ENCODE measurements around the gene LGALSL.

LGALSL gene

DNA sequence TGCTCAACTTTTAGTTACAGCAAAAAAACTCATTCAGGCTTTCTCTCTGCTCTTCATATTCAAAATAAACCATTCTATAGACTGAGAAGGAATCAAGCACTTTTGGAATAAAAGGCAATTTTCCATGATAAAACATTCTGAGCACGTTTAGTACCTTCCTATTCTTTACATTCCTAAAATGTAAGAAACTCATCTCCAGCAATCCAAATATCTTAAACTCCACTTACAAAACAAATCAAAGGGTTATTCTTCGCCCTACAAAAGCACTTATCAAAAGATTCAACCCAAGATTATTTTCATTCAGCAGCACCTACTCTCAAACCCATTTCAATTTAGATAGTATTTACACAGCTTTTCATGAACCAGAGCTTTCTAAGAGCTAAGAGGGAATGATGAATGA is 2.9 kb upstream of the LGALSL start:
- TF ChIP-seq, protein P1, sequence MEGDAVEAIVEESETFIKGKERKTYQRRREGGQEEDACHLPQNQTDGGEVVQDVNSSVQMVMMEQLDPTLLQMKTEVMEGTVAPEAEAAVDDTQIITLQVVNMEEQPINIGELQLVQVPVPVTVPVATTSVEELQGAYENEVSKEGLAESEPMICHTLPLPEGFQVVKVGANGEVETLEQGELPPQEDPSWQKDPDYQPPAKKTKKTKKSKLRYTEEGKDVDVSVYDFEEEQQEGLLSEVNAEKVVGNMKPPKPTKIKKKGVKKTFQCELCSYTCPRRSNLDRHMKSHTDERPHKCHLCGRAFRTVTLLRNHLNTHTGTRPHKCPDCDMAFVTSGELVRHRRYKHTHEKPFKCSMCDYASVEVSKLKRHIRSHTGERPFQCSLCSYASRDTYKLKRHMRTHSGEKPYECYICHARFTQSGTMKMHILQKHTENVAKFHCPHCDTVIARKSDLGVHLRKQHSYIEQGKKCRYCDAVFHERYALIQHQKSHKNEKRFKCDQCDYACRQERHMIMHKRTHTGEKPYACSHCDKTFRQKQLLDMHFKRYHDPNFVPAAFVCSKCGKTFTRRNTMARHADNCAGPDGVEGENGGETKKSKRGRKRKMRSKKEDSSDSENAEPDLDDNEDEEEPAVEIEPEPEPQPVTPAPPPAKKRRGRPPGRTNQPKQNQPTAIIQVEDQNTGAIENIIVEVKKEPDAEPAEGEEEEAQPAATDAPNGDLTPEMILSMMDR (IDR thresholded peaks at IDR 0.05; ENCODE audit: control extremely low read depth, extremely low read depth, low read depth, missing control alignments) = no peak
- POLR2A ChIA-PET = no interaction called here
- DNase-seq (ENCODE audit: extremely low spot score) = no peak
- CTCF ChIA-PET = interaction anchor here (1.4 to 3.1 kb wide), 4 partner anchors 10 to 120 kb away, joined by 4 to 16 read pairs (median 5); no protein-coding TSS in a partner anchor

DNA sequence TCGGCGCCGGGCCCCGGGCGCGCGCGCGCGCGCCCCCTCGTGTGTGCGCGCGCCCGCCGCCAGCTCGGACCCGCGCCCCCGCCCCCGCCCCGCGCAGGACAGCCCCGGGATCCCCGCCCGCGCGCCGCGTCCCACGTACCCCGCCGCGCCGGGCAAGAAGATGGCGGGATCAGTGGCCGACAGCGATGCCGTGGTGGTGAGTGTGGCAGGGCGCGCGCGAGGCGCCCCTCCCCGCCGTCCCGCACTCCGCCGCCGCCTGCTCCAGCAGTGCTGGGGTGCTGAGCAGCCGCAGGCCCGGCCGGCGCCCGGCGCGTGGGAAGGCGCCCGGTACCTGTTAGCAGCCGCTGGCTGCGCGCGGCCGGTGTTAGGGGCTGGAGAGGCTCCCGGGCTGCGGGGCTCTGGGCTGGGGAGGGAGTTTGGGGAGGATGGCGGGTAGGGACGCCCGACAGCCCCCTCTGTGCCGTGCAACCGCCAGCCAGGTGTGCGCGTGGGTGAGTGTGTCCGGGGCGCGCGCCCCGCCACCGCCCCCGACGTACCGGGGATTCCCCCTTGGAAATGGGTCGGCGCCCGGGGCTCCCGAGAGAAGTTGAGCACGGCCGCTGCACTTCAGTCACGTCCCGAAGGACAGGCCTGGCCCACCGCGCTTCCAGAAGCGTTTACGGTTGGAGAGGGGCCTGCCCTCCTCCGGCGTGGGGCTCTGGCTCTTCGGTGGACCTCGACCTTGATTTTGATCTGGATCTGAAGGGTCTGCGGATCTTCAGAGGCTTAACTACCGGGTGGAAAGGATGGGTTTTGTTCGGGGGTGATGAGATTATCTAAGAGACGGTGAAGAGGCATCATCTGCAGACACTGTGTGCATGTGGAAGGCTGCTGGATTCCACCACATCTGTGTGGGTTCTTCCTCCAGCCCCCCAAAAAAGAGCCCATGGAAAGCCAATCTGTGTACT is 697 bp downstream of the LGALSL start:
- TF ChIP-seq, protein P1 (IDR thresholded peaks at IDR 0.05; ENCODE audit: control extremely low read depth, extremely low read depth, low read depth, missing control alignments) = no peak
- DNase-seq (ENCODE audit: extremely low spot score) = peak; percentile 82
- POLR2A ChIA-PET = interaction anchor here (0.7 kb wide), 1 partner anchor 127 kb away, joined by 3 read pairs; no protein-coding TSS in a partner anchor
- CTCF ChIA-PET = no interaction called here

DNA sequence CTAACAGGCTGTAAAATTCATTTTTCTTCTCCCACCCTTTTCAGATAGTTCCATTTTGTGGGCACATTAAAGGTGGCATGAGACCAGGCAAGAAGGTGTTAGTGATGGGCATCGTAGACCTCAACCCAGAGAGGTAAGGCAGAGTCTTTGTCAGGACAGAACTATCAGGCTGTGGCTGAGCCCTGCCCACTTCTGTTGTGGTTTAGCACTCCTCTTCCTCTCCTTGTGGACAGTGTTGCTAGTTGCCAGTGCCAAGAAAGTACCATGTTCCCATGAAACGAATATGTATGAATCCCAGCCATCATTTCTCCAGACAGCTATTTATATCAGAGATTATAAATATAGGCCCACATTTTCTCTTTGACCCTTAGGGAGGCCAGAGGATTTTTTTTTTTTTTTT is 1.6 kb downstream of the LGALSL start:
- DNase-seq (ENCODE audit: extremely low spot score) = no peak
- POLR2A ChIA-PET = interaction anchor here (0.7 kb wide), 1 partner anchor 338 kb away, joined by 4 read pairs; no protein-coding TSS in a partner anchor
- TF ChIP-seq, protein P1 (IDR thresholded peaks at IDR 0.05; ENCODE audit: control extremely low read depth, extremely low read depth, low read depth, missing control alignments) = no peak
- CTCF ChIA-PET = interaction anchor here (1.0 to 4.1 kb wide), 3 partner anchors 27 to 32 kb away, joined by 3 to 21 read pairs (median 3); no protein-coding TSS in a partner anchor

DNA sequence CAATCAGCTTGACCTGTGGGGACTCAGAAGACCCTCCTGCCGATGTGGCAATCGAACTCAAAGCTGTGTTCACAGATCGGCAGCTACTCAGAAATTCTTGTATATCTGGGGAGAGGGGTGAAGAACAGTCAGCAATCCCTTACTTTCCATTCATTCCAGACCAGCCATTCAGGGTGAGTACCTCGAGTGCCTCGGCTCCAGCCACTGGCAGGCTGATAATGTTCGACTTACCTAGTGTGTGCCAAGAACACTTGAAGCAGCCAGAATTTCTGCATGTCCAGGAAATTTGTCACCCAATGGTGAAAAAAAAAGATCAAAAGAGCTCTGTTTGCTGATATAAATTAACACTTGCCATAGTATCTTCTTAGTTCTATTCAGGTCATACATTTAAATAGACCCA is 2.3 kb downstream of the LGALSL start:
- ChIA-PET POLR2A (no interaction called here), CTCF (interaction anchor here (0.9 to 4.3 kb wide), 7 partner anchors 9 to 66 kb away, joined by 3 to 21 read pairs (median 3); no protein-coding TSS in a partner anchor)
- TF ChIP-seq, protein P1 (IDR thresholded peaks at IDR 0.05; ENCODE audit: control extremely low read depth, extremely low read depth, low read depth, missing control alignments) = no peak
- no peak for DNase-seq (ENCODE audit: extremely low spot score)

DNA sequence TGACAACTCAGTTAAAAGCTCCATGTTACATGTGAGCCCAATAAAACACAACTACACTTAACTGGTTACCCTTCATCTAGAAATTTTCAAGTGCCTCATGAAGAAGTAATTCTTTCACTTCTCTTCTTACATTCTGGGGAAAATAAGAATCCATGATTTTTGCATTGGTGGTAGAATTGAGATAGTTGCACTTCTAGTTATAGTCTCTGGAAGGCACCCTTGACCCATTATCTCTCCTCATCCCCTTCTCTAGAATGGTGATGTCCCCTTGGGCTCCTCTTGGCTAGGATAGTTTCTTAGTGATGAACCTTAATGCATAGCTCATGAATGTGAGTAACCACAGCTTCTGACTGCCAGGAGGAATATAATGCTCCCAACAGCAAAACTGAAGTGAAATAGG is 3.6 kb downstream of the LGALSL start:
- ChIA-PET POLR2A (no interaction called here), CTCF (interaction anchor here (0.6 to 4.3 kb wide), 11 partner anchors 10 to 161 kb away, joined by 3 to 21 read pairs (median 4); no protein-coding TSS in a partner anchor)
- no peak for DNase-seq (ENCODE audit: extremely low spot score)
- TF ChIP-seq, protein P1 (IDR thresholded peaks at IDR 0.05; ENCODE audit: control extremely low read depth, extremely low read depth, low read depth, missing control alignments) = no peak

DNA sequence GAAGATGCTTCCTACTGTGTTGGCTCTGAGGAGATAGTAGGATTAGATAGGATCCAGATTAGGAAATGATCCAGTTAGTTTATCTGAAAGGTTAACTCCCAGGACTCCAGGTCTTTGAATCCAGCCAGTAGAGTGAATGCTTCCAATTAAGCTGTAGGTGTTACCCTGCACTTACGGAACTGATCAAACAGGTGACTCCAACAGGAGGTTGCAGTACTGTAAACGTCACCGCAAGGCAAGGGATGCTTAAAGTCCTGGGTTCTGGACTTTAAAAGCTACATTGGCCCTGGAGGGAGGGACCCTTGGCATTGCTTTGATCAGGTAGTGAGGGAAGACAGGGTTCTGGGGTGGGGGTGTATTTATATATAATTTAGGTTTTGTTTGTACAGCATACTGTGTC is 5.6 kb downstream of the LGALSL start:
- TF ChIP-seq, protein P1 (IDR thresholded peaks at IDR 0.05; ENCODE audit: control extremely low read depth, extremely low read depth, low read depth, missing control alignments) = no peak
- ChIA-PET POLR2A (interaction anchor here (0.8 kb wide), 1 partner anchor 15 kb away, joined by 6 read pairs; no protein-coding TSS in a partner anchor), CTCF (interaction anchor here (0.6 to 4.3 kb wide), 7 partner anchors 12 to 496 kb away, joined by 3 to 17 read pairs (median 3); no protein-coding TSS in a partner anchor)
- no peak for DNase-seq (ENCODE audit: extremely low spot score)
